GM21367 (cell line): ENCODE results near the gene UBR4.
"Not testable (repeated sequence)": the region's sequence is repeated elsewhere in the genome, so short reads cannot be mapped to it uniquely, and the experiment has no call there.

Experiments used
- ATAC-seq: cut with Tn5 transposase; IDR thresholded peaks from one replicate; pipeline ENCODE4 v1.9.1; 2021; ENCODE audit not compliant: unreplicated experiment

The UBR4 gene

DNA sequence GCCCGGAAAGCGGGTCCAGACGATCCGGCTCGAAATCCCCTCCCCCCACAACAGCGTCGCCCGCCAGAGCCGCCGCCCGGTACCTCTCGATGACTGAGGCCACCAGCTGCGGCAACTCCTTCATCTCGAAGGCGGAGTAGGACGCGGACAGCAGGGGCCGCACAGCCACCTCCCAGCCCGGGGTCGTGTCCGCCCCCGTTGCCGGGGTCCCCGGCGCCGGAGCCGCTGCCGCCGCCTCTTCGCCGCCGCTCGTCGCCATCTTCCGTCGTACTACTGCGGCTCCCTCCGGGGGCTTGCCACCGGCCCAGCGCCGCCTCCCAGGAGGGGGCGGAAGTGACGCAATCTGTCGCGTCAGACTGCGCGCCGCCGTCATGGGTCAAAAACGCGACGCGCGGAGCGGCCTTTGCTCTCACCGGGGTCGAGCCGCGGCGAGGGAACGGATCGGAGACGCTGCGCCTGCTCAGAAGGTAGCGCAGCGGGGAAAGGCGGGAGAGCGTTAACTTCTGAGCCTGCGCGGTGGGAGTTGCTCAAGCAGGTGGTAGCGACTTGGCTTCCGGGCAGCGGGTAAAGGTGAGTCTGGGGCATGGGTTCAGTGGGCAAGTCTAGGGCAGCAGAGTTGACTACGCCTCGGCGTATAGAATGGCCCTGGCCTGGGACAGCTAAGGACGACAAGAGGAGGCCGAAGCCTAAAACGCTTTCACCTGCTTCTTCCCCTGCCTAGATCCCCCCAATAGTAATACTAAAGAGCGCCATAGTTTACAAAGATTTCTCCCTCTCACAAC is at the start of gene UBR4:
Gene UBR4 (minus strand): TSS at position 277 of the 782 bp plus-strand sequence. CDS start 18 bp downstream, at position 259.
- ATAC-seq, result peak; percentile 76

DNA sequence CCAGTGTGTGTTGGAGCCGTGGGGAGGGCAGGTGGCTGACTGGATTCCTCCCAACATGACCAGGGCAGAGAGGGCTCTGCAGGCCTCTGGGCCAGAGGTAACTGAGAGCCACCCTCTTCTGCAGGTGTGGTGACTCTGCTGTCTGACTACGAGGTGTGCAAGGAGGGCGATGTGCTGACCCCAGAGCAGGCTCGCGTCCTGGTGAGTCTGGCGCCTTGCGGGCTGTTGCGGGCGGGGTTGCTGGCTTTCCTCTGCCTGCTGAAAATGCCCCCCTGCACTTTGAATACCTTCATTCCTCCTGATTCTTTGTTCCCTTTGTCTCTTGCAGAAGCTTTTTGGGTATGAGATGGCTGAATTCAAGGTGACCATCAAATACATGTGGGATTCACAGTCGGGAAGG is 48.3 kb upstream of the UBR4 start:
- ATAC-seq, result no peak

DNA sequence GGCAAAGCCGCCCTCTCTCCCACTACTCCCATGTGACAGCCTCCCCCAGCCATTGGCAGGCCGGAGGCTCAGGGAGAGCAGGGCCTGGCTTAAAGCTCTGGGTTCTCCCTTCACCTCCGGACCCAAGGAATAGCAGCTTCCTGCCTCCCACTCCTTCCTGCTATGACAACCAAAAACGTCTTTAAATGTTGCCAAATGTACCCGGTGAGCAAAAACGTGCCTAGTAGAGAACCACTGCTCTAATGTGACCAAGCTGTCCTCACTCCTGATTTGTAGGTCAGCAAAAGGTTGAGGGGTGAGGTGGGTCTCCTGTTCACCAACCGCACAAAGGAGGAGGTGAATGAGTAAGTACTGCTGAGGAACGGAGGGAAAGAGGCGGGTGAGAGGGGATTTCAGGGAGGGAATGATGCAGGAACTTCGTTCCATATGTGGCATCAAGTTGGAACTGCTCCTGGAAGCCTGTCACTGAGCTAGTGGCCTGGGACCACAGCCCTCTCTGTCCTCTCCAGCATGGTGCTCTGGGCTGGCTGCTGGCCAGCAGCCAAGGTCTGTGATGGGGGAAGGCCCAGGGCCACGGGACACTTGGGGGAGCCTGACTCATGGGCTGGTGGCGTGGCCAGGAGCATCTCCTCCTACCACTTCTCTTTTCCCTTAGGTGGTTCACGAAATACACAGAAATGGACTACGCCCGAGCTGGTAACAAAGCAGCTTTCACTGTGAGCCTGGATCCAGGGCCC is 47.3 kb upstream of the UBR4 start:
- no peak for ATAC-seq

DNA sequence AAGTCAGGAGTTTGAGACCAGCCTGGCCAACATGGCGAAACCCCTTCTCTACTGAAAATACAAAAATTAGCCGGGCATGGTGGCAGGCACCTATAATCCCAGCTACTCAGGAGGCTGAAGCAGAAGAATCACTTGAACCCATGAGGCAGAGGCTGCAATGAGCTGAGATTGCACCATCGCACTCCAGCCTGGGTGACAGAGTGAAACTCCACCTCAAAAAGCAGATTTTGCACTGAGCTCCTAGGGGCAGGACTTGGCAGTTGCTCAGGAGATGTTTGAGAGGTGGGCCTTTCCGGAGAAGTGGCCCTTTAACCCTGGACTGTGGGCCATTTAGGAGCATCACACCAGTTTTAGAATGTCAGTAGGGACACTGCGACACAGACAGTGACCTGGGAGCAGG is 46.2 kb upstream of the UBR4 start:
- ATAC-seq, result not testable (repeated sequence)

DNA sequence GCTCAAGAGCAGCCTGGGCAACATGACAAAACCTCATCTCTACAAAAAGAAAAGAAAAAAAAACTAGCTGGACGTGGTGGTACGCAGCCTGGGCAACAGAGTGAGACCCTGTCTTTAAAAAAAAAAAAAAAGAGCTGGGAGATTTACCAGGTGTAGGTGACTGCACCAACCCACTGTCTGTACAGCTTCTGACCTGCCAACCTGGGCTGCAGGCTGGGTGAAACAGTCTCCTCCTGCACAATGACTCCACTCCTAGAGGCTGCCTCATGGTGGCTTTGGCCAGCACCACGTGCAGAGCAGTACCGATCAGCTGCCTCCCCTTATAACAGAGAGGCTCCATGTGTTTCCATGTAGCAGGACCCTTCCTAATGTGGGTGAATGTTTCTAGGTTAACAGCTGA is 45.2 kb upstream of the UBR4 start:
- ATAC-seq, result no peak

DNA sequence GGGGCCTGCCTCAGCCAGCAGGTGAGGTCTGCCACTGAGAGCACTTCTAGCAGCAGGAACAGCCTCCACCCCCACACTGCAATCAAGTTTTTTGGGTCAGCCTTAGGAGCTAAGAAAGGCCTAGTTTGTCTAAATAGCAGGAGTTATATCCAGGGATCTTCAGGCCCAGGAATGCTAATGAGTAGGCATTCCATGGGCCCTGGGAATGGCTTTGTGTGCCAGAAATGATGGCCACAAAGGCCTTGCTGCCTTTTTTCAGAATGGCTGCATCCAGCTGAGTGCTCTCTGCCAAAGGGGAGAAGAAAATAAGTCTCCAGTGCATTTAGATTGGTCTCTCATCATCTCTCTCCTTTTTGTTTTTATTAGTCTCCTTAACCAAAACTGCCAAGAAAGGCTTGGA is 44.4 kb upstream of the UBR4 start:
- ATAC-seq, result no peak

DNA sequence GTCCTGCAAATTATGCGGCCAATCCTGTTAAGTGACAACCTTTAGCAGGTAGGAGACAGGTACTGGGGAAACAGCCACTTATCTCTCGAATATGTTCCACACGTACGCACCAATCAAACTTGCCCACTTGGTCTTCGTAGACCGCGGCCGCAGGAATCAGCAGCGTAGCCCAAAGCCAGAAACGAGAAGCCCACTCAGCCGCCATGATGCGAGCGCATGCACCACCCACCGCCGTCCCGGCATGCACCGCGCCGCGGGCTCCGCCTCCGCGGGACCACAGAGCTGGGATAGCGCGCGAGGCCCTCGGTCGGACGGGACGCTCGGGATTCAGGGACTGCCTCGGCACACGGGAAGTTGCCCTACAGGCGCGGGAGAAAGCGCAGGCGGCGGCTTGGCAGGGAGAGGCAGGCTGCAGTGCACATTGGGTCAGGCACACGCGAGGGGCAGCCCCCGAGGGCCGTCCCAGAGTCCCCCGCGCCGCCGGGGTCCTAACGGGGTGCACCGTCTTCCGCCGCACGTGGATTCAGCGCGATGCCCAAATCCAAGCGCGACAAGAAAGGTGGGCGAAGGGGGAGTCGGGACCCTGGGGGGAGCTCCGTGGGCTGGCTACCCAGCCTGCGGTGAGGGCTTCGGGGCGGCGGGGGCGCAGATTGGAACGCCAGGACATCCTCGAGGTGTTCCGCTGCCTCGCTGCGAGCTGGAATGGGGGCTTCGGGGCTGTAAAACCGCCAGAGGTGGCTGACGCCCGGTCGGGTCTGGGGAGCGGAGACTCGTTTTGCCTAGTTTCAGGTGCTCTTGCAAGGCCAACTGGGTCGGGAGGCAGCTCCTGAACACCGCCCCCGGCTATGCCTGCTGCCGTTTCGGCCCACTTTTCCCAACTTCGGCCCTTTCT is 41.5 kb upstream of the UBR4 start, which contains the start of the genes EMC1 and MRTO4:
Gene EMC1 (minus strand): TSS at position 220 of the 892 bp plus-strand sequence. CDS start 15 bp downstream, at position 205.
Gene MRTO4 (plus strand): TSS at position 501 of the 892 bp plus-strand sequence. CDS start 31 bp downstream, at position 532.
- ATAC-seq, result peak; percentile 69

DNA sequence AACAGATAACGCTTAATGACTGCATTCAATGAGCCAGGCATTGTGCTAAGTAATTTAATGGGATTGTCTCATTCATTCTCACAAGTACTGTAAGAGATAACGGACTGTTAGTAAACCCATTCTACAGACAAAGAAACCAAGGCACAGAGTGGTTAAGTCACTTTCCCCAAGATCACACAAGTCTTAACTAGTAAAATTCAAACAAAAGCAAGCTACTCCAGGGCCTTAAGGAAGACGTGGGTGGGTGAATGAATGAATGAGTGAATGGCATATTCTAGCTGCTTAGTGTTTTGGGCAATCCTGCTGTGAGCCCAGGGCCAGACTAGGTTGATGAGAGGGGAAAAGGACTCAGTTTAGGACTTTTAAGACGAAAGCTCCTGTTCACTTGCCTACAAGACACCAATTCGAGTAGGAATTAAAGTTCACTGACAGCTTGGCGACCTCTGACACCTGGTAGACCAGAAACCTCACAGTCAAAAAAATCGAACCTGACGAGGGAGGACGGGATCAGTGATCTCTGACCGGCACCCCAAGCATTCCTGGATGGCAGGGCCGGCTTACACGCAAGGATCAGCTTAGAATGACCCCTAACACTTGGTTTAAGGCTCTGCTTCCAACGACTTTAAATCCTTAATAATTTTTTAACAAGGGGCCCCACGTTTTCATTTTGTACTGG is 40.7 kb upstream of the UBR4 start:
- no peak for ATAC-seq

DNA sequence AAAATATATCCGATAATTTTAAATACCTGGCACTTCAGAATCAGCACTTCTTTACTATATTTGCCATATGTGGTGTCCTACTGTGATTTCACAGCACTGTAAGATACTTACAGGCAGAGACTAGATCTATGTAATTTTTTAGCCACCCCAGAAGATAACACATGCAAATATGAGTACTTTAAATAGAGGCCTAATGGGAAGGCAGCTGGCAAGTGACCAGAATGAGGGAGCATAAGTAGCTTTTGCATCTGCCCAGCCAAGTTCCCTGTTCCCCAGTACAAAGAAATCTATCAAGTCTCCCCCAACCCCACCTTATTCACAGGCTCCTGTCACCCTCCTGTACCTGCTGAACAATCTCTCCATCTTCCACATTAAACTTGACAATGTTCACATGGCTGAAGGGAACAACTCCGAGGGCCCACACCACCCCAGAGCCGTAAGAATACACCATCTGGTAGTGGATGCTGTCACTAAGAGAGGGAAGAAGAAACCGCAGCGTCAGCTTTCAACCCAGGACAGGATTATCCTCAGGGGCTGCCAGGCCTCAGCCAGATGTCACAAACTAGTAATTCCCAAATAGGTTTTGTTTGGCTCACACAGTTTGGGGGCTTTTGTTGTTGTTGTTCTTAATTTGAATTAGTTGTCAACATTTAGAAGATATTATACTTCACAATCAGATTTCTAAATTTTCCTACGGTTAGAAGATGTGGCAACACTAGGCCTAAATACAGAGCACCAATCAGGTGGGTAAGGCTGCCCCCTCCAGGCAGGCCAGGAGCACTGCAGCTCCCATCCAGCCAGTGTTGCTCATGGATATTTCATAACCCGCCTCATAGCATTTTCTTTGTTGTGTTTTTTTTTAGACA is 30.8 kb upstream of the UBR4 start:
- ATAC-seq, result no peak

DNA sequence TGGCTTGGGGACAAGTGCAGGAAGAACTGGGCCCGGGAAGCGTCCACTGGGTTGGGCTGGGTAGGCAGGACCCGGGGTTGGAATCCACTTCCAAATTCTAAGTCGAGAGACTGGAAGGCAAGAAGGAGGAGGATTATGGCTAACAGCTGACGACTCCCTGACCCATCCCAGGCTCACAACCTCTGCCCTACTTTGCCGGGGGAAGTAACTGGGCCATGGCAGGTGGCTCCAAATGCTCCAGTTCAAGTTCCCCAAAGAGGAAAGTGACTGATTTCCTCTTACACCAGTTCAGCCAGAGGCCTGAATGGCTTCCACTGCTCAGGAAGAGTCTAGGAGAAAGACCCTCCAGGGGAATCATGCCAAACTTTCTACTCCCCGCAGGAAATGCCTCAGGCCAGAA is 29.8 kb upstream of the UBR4 start:
- ATAC-seq, result no peak

DNA sequence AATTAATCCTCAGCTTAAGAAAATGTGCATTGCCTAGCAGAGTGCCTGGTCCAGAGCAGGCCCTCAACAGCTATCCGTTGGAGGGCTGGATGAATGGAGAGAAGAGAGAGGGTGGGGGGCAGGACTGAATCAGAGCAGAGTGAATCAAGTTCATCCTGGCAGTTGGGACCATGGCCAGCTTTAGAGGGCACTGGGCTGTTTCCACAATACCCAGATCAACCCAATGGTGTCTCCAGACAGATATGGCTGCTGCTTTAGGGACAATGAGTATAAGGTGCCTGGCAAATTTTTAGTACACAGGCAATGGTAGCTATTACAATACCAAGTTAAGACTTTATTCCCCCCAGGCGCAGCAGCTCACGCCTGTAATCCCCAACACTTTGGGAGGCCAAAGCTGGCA is 24.2 kb upstream of the UBR4 start:
- no peak for ATAC-seq

DNA sequence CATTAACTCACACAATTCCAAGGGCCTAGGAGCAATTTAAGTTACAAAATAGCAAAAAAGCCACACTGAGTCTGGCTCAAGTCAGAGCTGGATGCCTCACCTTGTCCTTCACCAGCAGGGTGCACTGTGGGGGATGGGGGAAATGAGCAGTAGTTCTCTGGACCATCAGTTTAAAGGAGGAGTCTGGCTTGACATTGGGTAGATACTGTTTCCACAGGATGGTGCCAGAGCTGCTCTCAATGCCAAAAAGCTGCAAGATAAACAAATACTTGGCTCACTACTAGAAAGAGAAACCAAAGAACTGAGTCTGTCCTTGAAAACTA is 22.4 kb upstream of the UBR4 start:
- ATAC-seq, result no peak

DNA sequence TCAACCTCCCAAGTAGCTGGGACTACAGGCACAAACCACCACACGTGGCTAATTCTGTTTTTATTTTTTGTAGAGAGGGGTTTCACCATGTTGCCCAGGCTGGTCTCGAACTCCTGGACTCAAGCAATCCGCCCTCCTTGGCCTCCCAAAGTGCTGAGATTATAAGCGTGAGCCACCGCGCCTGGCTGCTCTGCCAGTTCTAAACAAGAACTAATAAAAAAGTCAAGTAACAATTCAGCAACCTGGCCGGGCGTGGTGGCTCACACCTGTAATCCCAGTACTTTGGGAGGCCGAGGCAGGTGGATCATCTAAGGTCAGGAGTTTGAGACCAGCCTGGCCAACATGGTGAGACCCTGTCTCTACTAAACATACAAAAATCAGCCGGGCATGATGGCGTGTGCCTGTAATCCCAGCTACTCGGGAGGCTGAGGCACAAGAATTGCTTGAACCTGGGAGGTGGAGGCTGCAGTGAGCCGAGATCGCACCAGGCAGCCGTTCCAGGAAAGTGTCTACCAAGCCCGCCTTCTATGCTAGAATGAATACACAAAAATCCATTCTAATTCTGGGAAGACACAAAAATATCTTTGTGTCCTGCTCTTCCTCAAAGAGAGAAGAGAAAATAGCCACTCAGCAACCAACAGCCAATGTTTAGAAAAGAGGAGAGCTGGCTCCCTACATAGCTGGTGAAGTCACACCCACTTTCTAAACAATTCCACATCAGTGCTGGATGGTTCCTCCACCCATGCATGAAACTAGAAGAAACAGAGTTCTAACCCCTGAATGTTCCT is 21.9 kb upstream of the UBR4 start:
- ATAC-seq, result not testable (repeated sequence)

DNA sequence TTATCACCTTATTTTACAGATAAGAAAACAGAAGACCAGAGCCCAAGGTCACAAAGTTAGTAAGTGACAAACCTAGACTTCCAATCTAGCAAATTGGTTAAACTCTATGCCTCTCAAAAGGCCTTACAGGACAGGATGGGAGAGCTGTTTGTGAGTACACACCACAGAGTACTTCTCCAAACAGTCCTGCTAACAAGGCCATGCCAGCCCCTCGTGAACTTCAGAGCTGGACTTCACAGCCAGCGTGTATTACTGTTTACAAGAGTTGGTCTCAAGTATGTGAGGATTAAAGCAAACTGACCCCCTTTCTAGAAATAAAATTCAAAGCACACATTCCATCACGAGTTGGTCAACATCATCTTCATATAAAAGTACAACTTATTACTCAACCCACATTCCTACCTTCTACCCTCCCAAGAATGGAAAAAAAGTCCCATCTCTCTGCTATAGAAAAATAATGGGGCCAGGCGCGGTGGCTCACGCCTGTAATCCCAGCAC is 19.8 kb upstream of the UBR4 start:
- ATAC-seq, result no peak

DNA sequence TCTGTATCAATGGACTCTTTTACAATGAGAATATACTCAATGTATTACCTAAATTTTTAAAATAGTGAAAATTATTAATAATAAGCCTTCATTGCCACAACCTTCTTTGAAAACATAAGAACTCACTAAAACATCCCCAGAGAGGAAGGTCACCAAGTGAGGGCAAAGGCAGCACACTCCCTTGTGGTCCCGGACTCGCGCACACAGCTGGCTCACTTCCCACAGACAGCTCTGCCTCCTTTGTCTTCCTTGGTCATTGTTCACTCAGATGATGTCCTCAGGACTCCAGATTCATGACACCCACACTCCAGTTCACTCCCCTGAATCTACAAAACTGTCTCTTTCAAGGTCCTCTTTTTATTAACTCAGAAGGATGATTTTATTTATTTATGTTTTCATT is 19.2 kb upstream of the UBR4 start:
- no peak for ATAC-seq

DNA sequence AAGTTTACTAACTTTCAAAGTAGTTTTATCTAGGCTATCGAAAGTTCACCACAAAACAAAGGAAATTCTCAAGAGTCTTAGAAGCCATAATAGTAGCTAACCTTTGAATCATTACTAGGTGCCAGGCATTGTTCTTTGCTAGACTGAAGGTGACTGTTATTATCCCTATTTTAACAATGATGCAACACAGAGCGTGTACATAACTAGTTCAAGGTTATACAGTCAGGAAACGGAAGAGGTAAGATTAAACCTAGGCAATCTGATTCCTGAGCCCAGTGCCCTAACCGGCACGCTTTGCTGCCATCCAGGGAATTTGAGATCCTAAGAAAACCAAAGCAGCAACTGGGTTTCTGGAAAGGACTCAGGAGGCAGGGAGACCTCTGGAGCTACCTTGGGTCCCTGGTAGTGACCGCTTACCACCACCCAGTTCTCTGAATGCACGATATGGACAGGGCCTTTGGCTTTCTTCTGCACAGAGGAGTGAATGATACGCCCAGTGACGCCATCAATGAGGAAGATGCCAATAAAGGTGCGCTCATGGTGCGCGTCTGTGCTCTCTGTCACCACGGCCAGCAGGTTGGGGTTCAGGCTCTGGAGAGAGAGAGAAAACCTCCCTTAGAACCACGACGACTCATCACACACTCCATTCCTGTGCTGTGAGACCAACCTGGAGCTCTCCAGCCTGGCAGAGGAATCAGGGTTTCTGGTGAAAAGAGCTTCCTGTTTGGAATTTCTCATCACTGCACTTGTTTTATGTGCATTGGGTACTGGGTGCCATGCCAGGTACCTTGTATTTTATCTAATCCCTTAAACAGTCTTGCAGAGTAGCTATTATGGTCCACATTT is 13.1 kb upstream of the UBR4 start:
- no peak for ATAC-seq

DNA sequence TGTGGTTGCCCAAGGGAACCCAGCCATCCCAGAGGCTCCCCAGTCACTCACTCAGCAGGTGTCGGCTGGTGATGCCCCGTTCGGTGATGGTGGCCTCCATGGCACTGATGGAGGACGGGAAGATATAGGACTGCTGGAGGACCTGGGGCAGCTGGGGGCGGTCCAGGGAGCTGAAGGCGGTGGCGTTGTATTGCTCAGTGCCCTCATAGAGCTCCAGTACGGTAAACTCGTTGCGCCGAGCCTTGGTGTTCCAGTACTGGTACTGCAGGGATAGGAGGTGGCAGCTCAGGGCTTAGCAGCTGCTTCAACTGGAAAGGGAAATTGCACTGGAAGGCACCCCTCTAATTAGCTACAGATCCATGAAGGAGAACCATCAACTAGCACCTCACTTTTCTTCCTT is 12.5 kb upstream of the UBR4 start:
- no peak for ATAC-seq

DNA sequence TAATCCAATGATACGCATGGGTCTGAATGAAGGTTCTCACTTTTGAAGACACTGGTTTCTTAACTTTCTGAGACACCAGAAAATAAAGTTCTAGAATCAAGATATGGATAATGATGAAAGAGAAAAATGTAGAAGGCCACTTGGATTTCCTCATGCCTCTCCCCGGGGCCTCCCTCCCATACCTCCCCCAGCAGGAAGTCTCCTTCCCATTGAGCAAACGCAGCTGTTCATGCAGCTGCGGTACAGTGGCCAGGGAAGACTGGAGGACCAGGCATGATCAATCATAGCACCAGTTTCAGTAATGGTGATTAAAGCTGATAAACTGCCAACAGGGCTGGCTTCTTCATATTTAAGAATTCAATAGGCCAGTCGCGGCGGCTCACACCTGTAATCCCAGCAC is 10.9 kb upstream of the UBR4 start:
- no peak for ATAC-seq
